K562 (cell line): ENCODE measurements around the gene CHCHD5. TPM values are rescaled to one million over a fixed set of nuclear protein-coding genes. Genes with fewer than 3 reads are reported as not detected.

ENCODE experiments used
- ARID1B ChIP-seq: fragments of 450-650 bp; IDR thresholded peaks from 2 replicates; pipeline ENCODE4 v1.6.1; 2016; ENCODE audit warnings: antibody characterized with exemption, mild to moderate bottlenecking, inconsistent platforms
- BRCA1 ChIP-seq, 2 experiments: fragments of 450-650 bp in 1 of 2; sonication (generic) in 1 of 2; formaldehyde crosslinking in 1 of 2; IDR thresholded peaks; 2 replicates each; pipeline versions ENCODE4 v1.5.0 to v1.6.1; 2017 to 2020; ENCODE audit warnings: mild to moderate bottlenecking in 1 of 2, missing genetic modification reagents in 1 of 2
- CBX3 ChIP-seq, 2 experiments: IDR thresholded peaks; 1 replicate in 1 of 2; 2 replicates in 1 of 2; pipeline ENCODE4 v1.6.1; 2012; ENCODE audit warnings: inconsistent platforms in 2 of 2, low read length in 2 of 2, borderline replicate concordance in 1 of 2, control low read depth in 1 of 2
- CTBP1 ChIP-seq: fragments of 450-650 bp; IDR thresholded peaks from 2 replicates; pipeline ENCODE4 v1.6.1; 2016; ENCODE audit warnings: borderline replicate concordance
- DEAF1 ChIP-seq: fragments of 450-650 bp; formaldehyde crosslinking; IDR thresholded peaks from 2 replicates; pipeline ENCODE4 v1.4.0; 2020; ENCODE audit warnings: mild to moderate bottlenecking, moderate library complexity
- KDM1A ChIP-seq, 2 experiments: fragments of 450-650 bp; IDR thresholded peaks; 2 replicates each; pipeline ENCODE4 v1.6.1; 2016; ENCODE audit warnings: mild to moderate bottlenecking in 2 of 2
- KLF16 ChIP-seq: IDR thresholded peaks from 2 replicates; pipeline ENCODE4 v1.6.1; 2016; ENCODE audit warnings: antibody characterized with exemption
- MNT ChIP-seq, 2 experiments: fragments of 450-650 bp; conservative IDR thresholded peaks; 2 replicates each; pipeline ENCODE4 v1.6.1; 2017; ENCODE audit warnings: mild to moderate bottlenecking in 2 of 2, moderate library complexity in 2 of 2
- RCOR1 ChIP-seq, 2 experiments: IDR thresholded peaks; 2 replicates each; pipeline ENCODE4 v1.6.1; 2012; ENCODE audit warnings: low read depth in 2 of 2, low read length in 2 of 2, borderline replicate concordance in 1 of 2, improper control_type of control experiment in 1 of 2
- RFX1 ChIP-seq: fragments of 450-650 bp; IDR thresholded peaks from 2 replicates; pipeline ENCODE4 v1.6.1; 2016; ENCODE audit warnings: mild to moderate bottlenecking, moderate library complexity
- SAFB2 ChIP-seq: fragments of 200-400 bp; formaldehyde crosslinking; IDR thresholded peaks from 2 replicates; pipeline ENCODE4 v1.6.1; 2018; ENCODE audit warnings: borderline replicate concordance, low read length, low read depth, moderate library complexity; ENCODE audit not compliant: severe bottlenecking
- STAG1 ChIP-seq: sonication (generic); formaldehyde crosslinking; IDR thresholded peaks from 2 replicates; pipeline ENCODE4 v1.5.0; 2020; ENCODE audit warnings: missing genetic modification reagents, borderline replicate concordance
- TFAM ChIP-seq: fragments of 250-450 bp; sonication (Bioruptor Pico); conservative IDR thresholded peaks from 2 replicates; pipeline ENCODE4 v1.5.0; 2021; ENCODE audit warnings: mild to moderate bottlenecking, moderate library complexity
- ZNF79 ChIP-seq: fragments of 250-450 bp; sonication (Bioruptor Pico); IDR thresholded peaks from 2 replicates; pipeline ENCODE4 v1.4.0; 2020; ENCODE audit warnings: low read depth, mild to moderate bottlenecking, moderate library complexity
- ZSCAN29 ChIP-seq: fragments of 450-650 bp; IDR thresholded peaks from 2 replicates; pipeline ENCODE4 v1.6.1; 2017
- polyA plus RNA-seq, 8 experiments: library from polyadenylated mRNA; depleted of rRNA in 4 of 8; stranded (reverse) in 5 of 8; unstranded in 3 of 8; fragments of >200 nt; fragmentation: Nextera tagmentation in 2 of 8; fragmentation: Illumina TruSeq in 1 of 8; extraction: Ambion mirVana in 2 of 8; extraction: Trizol in 1 of 8; gene quantifications; 2 replicates each; pipeline versions ENCODE4 v1.2.1 to v1.2.3, GENCODE V29; 2011 to 2014; ENCODE audit warnings: inconsistent platforms in 1 of 8, missing spikeins in 1 of 8
- total RNA-seq, 7 experiments: library from RNA; depleted of rRNA in 6 of 7; stranded (reverse); fragments of >200 nt in 6 of 7; fragmentation: Illumina TruSeq in 2 of 7; extraction: Trizol in 2 of 7; gene quantifications; 2 replicates each; pipeline versions ENCODE4 v1.2.1 to v1.2.3, GENCODE V29; 2011 to 2021; ENCODE audit warnings: low replicate concordance in 1 of 7
- TF ChIP-seq, protein P1 (sequence below): sonication (generic); formaldehyde crosslinking; IDR thresholded peaks from 2 replicates; pipeline ENCODE4 v1.8.0; 2022; ENCODE audit warnings: mild to moderate bottlenecking, missing genetic modification reagents
- TF ChIP-seq, protein P2 (sequence below): IDR thresholded peaks from 2 replicates; pipeline ENCODE4 v1.6.1; 2011; ENCODE audit warnings: borderline replicate concordance, low read depth, mild to moderate bottlenecking, moderate library complexity, low read length; ENCODE audit not compliant: insufficient read depth, poor library complexity, severe bottlenecking
- TF ChIP-seq, protein P3 (sequence below): sonication (generic); formaldehyde crosslinking; IDR thresholded peaks from 2 replicates; pipeline ENCODE4 v1.8.0; 2022; ENCODE audit warnings: mild to moderate bottlenecking, missing genetic modification reagents

CHCHD5 gene
- total and polyA plus RNA-seq, 9 of the 15 experiments (the other 6 are each of a cell fraction or from before 2014, with no cell fraction given), result 7.4 to 79.3 (median 33.4) TPM

GRCh38 chr2:112626604-112627059, 42.2 kb downstream of the CHCHD5 start (continued):
- TF ChIP-seq, protein P1, sequence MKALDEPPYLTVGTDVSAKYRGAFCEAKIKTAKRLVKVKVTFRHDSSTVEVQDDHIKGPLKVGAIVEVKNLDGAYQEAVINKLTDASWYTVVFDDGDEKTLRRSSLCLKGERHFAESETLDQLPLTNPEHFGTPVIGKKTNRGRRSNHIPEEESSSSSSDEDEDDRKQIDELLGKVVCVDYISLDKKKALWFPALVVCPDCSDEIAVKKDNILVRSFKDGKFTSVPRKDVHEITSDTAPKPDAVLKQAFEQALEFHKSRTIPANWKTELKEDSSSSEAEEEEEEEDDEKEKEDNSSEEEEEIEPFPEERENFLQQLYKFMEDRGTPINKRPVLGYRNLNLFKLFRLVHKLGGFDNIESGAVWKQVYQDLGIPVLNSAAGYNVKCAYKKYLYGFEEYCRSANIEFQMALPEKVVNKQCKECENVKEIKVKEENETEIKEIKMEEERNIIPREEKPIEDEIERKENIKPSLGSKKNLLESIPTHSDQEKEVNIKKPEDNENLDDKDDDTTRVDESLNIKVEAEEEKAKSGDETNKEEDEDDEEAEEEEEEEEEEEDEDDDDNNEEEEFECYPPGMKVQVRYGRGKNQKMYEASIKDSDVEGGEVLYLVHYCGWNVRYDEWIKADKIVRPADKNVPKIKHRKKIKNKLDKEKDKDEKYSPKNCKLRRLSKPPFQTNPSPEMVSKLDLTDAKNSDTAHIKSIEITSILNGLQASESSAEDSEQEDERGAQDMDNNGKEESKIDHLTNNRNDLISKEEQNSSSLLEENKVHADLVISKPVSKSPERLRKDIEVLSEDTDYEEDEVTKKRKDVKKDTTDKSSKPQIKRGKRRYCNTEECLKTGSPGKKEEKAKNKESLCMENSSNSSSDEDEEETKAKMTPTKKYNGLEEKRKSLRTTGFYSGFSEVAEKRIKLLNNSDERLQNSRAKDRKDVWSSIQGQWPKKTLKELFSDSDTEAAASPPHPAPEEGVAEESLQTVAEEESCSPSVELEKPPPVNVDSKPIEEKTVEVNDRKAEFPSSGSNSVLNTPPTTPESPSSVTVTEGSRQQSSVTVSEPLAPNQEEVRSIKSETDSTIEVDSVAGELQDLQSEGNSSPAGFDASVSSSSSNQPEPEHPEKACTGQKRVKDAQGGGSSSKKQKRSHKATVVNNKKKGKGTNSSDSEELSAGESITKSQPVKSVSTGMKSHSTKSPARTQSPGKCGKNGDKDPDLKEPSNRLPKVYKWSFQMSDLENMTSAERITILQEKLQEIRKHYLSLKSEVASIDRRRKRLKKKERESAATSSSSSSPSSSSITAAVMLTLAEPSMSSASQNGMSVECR (CRISPR knock-in tag), result no peak
- no peak for TF ChIP-seq ARID1B
- no peak for TF ChIP-seq SAFB2
- TF ChIP-seq CBX3 (IDR thresholded peaks at IDR 0.05; ENCODE audit: borderline replicate concordance in 1 of 2, low read length in 2 of 2), result no peak
- TF ChIP-seq CTBP1, result peak; percentile 73
- TF ChIP-seq MNT (conservative IDR thresholded peaks at IDR 0.05), result 0 out of 4 replicates have a peak, but pooled peaks of 1 of the 2 experiments have one; percentile 20
- TF ChIP-seq ZSCAN29, result no peak
- TF ChIP-seq BRCA1 (IDR thresholded peaks at IDR 0.05), result no peak
- no peak for TF ChIP-seq BRCA1 (CRISPR knock-in tag; IDR thresholded peaks at IDR 0.05)
- TF ChIP-seq TFAM (CRISPR knock-in tag), result no peak
- TF ChIP-seq KLF16, result peak; percentile 43; the same call in 1 of the 2 replicates
- peak in 1 of 2 experiments; percentile 45; a peak in 1 of 4 replicates for TF ChIP-seq RCOR1 (IDR thresholded peaks at IDR 0.05; ENCODE audit: borderline replicate concordance in 1 of 2, low read depth in 2 of 2, low read length in 2 of 2)
- TF ChIP-seq, protein P2, sequence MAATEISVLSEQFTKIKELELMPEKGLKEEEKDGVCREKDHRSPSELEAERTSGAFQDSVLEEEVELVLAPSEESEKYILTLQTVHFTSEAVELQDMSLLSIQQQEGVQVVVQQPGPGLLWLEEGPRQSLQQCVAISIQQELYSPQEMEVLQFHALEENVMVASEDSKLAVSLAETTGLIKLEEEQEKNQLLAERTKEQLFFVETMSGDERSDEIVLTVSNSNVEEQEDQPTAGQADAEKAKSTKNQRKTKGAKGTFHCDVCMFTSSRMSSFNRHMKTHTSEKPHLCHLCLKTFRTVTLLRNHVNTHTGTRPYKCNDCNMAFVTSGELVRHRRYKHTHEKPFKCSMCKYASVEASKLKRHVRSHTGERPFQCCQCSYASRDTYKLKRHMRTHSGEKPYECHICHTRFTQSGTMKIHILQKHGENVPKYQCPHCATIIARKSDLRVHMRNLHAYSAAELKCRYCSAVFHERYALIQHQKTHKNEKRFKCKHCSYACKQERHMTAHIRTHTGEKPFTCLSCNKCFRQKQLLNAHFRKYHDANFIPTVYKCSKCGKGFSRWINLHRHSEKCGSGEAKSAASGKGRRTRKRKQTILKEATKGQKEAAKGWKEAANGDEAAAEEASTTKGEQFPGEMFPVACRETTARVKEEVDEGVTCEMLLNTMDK, result peak; percentile 71
- TF ChIP-seq STAG1 (CRISPR knock-in tag), result peak; percentile 81; the same call in 1 of the 2 replicates
- TF ChIP-seq RFX1, result no peak
- TF ChIP-seq, protein P3, sequence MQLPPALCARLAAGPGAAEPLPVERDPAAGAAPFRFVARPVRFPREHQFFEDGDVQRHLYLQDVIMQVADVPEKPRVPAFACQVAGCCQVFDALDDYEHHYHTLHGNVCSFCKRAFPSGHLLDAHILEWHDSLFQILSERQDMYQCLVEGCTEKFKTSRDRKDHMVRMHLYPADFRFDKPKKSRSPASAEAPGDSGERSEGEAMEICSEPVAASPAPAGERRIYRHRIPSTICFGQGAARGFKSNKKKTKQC (CRISPR knock-in tag), result no peak
- no peak for TF ChIP-seq ZNF79 (CRISPR knock-in tag)
- TF ChIP-seq DEAF1, result peak; percentile 93
- TF ChIP-seq KDM1A (IDR thresholded peaks at IDR 0.05), result no peak
